Gastroesophageal sphincter (tissue), 4 donors: Measurements from ENCODE around the gene KCNJ10. TPM values are rescaled to one million over a fixed set of nuclear protein-coding genes. Genes with fewer than 3 reads are reported as not detected.

Source experiments
- ATAC-seq: fragments of 150-250 bp; one replicate; pipeline ENCODE4 v1.9.1; 2016; ENCODE audit warnings: mild to moderate bottlenecking, moderate library complexity
- H3K27ac ChIP-seq, 4 donors: fragments of 200-600 bp; sonication (generic) in 3 of 4; 1 replicate in 3 of 4; 2 replicates in 1 of 4; pipeline ENCODE4 v1.5.1; 2016 to 2019
- H3K27me3 ChIP-seq: fragments of 200-600 bp; sonication (generic); one replicate; pipeline ENCODE4 v1.5.1; 2019
- H3K36me3 ChIP-seq, 2 donors: fragments of 200-600 bp; sonication (generic); one replicate each; pipeline ENCODE4 v1.5.1; 2019; ENCODE audit warnings: control low read depth in 1 of 2
- H3K4me1 ChIP-seq, 3 donors: fragments of 200-600 bp; sonication (generic); 1 replicate in 2 of 3; 2 replicates in 1 of 3; pipeline ENCODE4 v1.5.1; 2016 to 2019; ENCODE audit warnings: control low read depth in 2 of 3
- H3K4me3 ChIP-seq, 2 donors: fragments of 200-600 bp; sonication (generic); one replicate each; pipeline ENCODE4 v1.5.1; 2019; ENCODE audit warnings: mild to moderate bottlenecking in 1 of 2, moderate library complexity in 1 of 2
- H3K9me3 ChIP-seq, 3 donors: fragments of 200-600 bp; sonication (generic); one replicate each; pipeline ENCODE4 v1.5.1; 2017 to 2019; ENCODE audit warnings: control low read depth in 2 of 3
- CTCF ChIP-seq, 4 experiments: fragments of 200-600 bp in 2 of 4; fragments of 450-650 bp in 2 of 4; sonication (generic) in 1 of 4; IDR thresholded peaks; one replicate each; pipeline ENCODE4 v1.5.1; 2017 to 2019; ENCODE audit warnings: antibody characterized with exemption in 4 of 4, mild to moderate bottlenecking in 2 of 4, moderate library complexity in 2 of 4
- EP300 ChIP-seq: sonication (generic); formaldehyde crosslinking; IDR thresholded peaks from one replicate; pipeline ENCODE4 v1.6.1; 2017; ENCODE audit warnings: antibody characterized with exemption, mild to moderate bottlenecking
- POLR2A ChIP-seq, 2 donors: fragments of 450-650 bp; IDR thresholded peaks; one replicate each; pipeline ENCODE4 v1.6.1; 2017; ENCODE audit warnings: antibody characterized with exemption in 2 of 2, mild to moderate bottlenecking in 2 of 2, moderate library complexity in 1 of 2
- POLR2AphosphoS5 ChIP-seq: sonication (generic); formaldehyde crosslinking; IDR thresholded peaks from one replicate; pipeline ENCODE4 v1.6.1; 2017; ENCODE audit warnings: antibody characterized with exemption
- WGBS, 2 donors: methylation state at CpG; one replicate each; pipeline ENCODE4 v1.1.5; 2018; ENCODE audit warnings: low coverage in 1 of 2; 5-methylcytosine and 5-hydroxymethylcytosine counted together
- total RNA-seq, 4 donors: library from RNA; depleted of rRNA; stranded (reverse); fragments of >200 nt; gene quantifications; one replicate each; pipeline ENCODE4 v1.1.0, GENCODE V29; 2016

KCNJ10 gene
- total RNA-seq, 4 donors from 2014 or later = not detected

GRCh38 chr1:160028426-160028825 is 41.5 kb downstream of the KCNJ10 start:
- Histone ChIP-seq H3K4me1 (peaks cover 0 to 53% (median 17%) of the 10 kb centered on the region in 3 donors), H3K36me3 (no peaks in the 10 kb centered on the region), H3K9me3 (no peaks in the 10 kb centered on the region), H3K4me3 (no peak overlapping the region), H3K27ac (no peak overlapping the region), H3K27me3 (no peaks in the 10 kb centered on the region)
- TF ChIP-seq CTCF (IDR thresholded peaks at IDR 0.05) (no peak), POLR2A (IDR thresholded peaks at IDR 0.05) (no peak), EP300 (no peak), POLR2AphosphoS5 (no peak)
- no peak for ATAC-seq

GRCh38 chr1:160025314-160025713 is 44.6 kb downstream of the KCNJ10 start:
- no peak overlapping the region for H3K27ac ChIP-seq
- no peaks in the 10 kb centered on the region for H3K36me3 ChIP-seq
- no peak for ATAC-seq
- no peaks in the 10 kb centered on the region for H3K27me3 ChIP-seq
- H3K4me1 ChIP-seq = peaks cover 0 to 38% (median 4%) of the 10 kb centered on the region in 3 donors
- no peaks in the 10 kb centered on the region for H3K9me3 ChIP-seq
- no peak for TF ChIP-seq CTCF (IDR thresholded peaks at IDR 0.05)
- no peak for TF ChIP-seq EP300
- no peak for TF ChIP-seq POLR2AphosphoS5
- no peak for TF ChIP-seq POLR2A (IDR thresholded peaks at IDR 0.05)
- no peak overlapping the region for H3K4me3 ChIP-seq
- WGBS, 2 donors = 71% methylated on average over 1 of the region's 1 CpG

DNA sequence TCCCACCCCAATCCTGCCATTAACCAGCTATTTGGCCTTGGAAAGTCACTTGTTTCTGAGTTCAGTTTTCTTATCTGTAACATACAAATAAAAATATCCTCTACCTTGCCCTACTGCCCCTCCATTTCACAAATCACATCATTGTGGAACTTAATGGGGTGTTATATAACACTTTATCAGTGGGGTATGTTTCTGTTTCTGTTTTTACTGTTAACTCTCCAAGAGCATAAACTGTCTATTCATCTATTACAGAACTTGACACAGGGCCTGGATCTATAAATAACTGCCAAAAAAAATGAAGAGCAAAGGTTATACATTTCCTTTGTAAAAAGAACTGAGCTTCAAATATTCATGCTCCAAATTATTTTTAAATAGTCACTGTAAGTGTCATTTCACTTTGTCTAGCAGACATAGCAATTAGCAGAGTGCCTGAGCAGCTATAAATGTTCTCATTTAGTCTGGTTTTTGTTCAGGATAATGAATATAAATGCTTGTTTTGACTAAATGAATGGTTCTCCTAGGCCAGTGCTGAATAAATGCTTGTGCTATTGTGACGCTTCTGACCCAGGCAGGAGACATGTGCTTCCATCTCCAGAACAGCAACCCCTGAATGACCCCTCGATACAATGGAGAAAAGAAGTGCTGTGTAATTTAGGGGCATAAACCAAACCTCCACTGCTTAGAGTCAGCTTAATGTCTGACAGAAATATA is 45.6 kb downstream of the KCNJ10 start:
- H3K36me3 ChIP-seq = no peaks in the 10 kb centered on the region
- ATAC-seq = no peak
- no peaks in the 10 kb centered on the region for H3K27me3 ChIP-seq
- no peak overlapping the region for H3K27ac ChIP-seq
- WGBS, 2 donors = 20 to 29% methylated on average over 1 to 2 of the region's 2 CpGs
- no peak overlapping the region for H3K4me3 ChIP-seq
- peaks cover 0 to 31% (median 0%) of the 10 kb centered on the region in 3 donors for H3K4me1 ChIP-seq
- TF ChIP-seq POLR2A (IDR thresholded peaks at IDR 0.05) (no peak), CTCF (IDR thresholded peaks at IDR 0.05) (no peak), EP300 (no peak), POLR2AphosphoS5 (no peak)
- H3K9me3 ChIP-seq = no peaks in the 10 kb centered on the region

GRCh38 chr1:160022330-160023310 is 47.3 kb downstream of the KCNJ10 start:
- Histone ChIP-seq H3K4me1 (peaks cover 0 to 23% (median 0%) of the 10 kb centered on the region in 3 donors), H3K36me3 (no peaks in the 10 kb centered on the region), H3K9me3 (no peaks in the 10 kb centered on the region), H3K4me3 (no peak overlapping the region), H3K27me3 (peaks cover 5% of the 10 kb centered on the region), H3K27ac (no peak overlapping the region)
- WGBS, 2 donors = 44 to 51% methylated on average over 6 of the region's 6 CpGs
- TF ChIP-seq EP300 (no peak), POLR2A (IDR thresholded peaks at IDR 0.05) (no peak), CTCF (IDR thresholded peaks at IDR 0.05) (no peak), POLR2AphosphoS5 (no peak)
- no peak for ATAC-seq
